ENCODE measurements around the gene CUL3.

Gene CUL3

GRCh38 chr2:224579411-224579810 is 5.8 kb downstream of the CUL3 start:
- no peak for DNase-seq

GRCh38 chr2:224577541-224577940 is 7.6 kb downstream of the CUL3 start:
- DNase-seq, result no peak

GRCh38 chr2:224576088-224576715 is 9.0 kb downstream of the CUL3 start:
- no peak for DNase-seq

DNA sequence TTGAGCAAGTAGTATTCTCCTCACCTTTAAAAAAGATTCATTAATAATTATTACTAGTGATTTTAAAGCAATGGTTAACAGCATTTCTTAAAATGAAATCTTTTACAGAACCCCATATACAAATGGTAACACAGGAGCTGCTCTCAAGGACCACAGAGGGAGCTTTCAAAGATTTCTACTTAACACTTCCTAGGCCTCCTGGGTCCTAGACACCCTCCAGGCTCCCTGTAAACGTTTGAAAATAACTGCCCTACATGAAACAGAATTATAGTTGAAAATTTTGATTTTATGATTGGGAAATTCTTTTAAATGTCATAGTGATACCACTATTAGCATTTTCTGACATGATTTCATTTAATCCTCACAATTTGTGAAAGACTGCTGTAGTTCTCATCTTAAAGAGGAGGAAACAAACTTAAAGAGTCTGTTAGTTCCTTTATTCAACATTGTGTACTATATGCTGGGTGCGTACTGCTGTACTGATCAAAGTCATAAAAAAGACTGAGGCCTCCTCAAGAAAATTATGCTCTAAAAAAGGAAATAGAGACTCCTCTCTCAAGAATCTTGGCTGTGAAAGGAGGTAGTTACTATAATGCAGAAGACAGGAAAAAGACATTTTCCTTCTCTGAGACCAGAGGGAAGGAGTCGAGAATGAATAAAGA is 10.6 kb downstream of the CUL3 start:
- DNase-seq, result no peak

DNA sequence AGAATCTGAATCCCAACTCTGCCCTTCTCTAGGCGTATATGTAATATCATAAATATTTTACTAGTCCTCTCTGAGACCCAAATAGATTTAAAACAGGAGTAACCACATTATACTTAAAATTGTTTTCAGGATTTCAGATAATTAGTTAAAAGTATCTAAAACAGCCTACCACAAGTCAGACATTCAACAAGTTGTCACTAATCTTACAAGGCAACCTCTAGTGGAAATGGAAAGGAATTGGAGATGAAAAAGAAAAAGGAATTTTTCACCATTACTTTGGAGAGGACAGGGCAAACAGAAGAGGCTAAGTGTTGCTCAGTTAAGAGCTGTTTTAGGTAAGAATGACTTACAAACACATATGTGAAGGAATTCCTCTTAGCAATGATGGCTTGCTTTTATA is 11.4 kb downstream of the CUL3 start:
- DNase-seq, result no peak

- no peak for DNase-seq
Measured at GRCh38 chr2:224572338-224572737, 12.8 kb downstream of the CUL3 start.

DNA sequence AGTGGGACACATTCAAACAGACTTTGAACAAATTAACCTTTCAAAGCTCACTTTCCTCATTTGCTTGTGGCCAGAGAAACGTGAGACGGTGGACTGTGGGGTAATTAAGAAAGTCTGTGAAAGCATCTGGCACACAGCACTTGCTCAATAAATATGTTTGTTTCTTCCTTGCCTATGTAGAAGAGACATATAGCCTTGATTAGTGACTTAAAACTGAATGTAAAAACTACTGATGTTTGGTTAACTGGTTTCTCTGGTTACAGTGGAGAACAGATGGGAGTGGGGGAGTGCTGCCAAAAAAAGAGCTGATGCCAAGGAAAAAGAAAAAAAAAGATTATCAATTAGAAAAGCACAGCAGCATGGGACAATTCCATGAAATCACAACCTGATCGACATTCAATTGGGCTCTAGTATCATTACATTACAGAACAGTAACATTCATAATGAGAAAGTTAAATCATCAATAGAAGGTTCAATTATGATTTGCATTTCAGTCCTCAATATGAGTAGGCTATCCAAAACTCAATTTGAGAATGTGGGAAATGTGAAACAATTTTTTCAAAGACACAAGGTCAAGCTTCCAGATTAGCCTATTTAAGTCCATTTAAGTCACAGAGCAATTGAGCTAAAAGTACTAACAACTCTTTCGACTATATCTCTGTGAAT is 14.7 kb downstream of the CUL3 start:
- DNase-seq, result no peak

DNA sequence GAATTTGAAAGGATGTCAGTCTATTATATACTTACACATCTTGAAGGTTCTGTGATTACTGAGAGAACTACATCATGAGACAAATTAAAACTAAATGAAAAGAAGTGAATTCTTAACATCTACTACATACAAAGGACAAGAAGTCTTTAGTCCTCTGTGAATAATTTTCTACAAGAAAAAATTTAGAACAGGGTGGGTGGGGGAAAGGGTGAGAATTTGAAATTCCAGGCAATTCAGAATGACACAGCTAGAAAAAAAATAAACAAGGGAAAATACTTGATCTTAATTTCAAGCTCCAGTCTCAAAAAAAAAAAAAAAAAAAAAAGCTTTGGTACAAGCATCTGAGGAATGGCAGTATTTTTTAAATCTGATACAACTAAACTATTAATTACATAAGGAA is 15.5 kb downstream of the CUL3 start:
- DNase-seq, result no peak

DNA sequence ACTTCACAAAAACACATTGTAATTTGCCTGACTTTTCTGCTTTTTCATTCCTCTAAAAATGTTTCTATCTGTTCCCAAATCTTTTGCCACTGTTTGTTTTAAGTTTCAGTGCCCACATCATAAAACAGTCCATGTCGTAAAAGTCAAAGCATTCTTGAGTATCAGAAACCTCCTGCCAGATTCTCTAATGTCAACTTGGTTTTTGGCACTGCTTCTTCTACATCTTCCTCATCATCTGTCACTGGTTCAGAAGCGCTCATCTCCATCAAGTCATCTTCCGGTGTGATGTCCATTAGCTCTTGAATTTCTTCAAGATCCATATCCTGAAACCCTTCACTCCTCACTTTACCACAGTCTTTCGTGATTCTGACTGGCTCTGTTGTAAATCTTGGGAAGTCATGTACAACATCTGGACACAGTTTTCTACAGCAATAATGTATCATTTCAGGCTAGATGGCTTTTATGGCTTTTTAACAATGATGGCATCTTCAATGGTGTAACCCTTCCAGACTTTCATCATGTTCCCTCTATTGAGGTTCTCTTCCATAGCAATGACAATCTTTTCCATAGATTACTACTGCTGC is 19.6 kb downstream of the CUL3 start:
- DNase-seq, result no peak

DNA sequence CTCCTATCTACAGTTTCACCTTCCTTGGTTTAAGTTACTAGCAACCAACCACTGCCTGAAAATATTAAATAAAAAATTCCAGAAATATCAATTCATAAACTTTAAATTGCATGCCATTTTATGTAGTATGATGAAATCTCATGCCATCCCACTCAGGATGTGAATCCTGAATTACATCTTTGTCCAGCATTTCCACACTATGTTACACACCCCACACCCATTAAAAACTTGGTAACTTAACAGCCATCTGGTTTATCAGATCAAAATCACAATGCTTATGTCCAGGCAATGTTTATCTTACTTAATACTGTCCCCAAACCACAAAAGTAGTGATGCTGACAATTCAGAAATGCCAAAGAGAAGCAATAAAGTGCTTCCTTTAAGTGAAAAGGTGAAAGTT is 21.6 kb downstream of the CUL3 start:
- DNase-seq, result no peak

GRCh38 chr2:224562831-224563230 is 22.3 kb downstream of the CUL3 start:
- DNase-seq, result no peak

- no peak for DNase-seq
Measured at GRCh38 chr2:224561234-224562005, 23.7 kb downstream of the CUL3 start.

- no peak for DNase-seq
Measured at GRCh38 chr2:224560549-224560948, 24.6 kb downstream of the CUL3 start.

GRCh38 chr2:224557610-224558009 is 27.6 kb downstream of the CUL3 start:
- DNase-seq, result no peak

DNA sequence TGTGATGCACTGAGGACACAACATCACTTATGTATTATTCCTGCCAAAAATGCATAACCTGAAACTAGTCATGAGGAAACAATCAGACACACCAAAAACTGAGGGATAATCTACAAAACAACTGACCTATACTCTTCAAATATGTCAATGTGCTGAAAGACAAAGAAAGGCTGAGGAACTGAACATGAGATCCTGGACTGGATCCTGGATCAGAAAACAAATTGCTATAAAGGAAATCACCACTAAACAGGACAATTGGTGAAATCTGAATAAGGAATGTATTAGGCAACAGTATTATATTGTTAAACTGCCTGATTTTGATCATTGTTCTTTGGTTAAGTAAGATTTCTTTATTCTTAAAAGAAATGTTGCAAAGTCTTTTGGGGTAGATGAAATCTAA is 28.8 kb downstream of the CUL3 start:
- no peak for DNase-seq

DNA sequence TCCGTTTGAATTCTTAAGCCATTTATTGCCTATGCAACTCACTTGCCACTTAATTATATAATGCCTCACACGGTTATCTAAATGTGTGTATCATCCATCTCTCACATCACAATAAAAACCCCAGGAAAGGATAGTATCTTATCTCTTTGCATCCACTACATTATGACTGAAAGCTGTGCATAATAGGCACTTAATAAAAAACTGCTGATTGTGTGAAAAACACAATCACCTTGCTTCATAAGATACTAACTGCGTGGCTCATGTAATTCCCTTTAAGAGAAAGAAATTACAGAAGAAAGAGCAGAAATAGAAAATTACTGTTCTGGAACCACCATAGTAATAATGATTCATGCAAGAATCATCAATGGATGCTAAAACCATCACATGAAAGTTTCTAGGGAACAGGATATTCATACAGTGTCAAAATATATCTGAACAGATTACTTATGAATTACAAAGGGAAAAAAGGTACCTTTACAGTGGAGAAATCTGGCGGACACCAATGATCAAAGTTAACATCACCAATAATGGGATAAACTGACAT is 29.3 kb downstream of the CUL3 start:
- DNase-seq, result no peak

DNA sequence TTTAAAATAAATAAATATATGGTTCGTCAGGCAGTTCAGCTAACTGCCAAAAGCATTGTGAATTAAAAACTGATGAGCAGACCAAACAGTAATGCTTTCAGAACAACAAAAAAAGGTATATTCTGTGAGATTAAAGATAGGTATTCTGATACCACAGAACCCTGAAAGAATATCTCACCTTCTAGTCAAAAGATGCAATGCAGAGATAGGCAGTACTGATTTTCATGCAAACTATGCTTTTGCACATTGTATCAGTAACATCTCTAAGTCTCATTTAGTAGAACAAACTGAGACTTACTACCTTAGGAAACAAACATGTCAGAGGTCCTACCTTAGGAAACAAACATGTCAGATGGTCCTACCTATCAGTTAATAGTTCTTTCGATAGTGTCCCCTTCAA is 32.4 kb downstream of the CUL3 start:
- DNase-seq, result no peak

DNA sequence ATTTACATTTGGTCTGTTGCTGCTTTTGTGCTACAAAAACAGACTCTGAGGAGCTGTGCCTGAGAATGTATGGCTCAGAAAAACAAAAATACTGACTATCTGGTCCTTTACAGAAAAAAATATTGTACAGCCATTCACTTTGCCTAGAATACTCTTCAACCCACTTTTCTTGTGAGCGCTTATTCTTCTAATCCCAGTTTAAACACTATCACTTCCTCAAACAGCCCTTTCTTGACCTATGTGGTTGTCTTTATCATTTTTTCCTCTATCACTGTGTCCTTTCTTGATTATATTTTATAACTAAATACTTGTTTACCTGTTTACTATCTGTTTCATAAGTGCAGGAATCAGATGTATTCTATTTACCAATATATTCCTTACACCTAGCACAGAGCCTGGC is 33.5 kb downstream of the CUL3 start:
- DNase-seq, result no peak

- no peak for DNase-seq
Measured at GRCh38 chr2:224546926-224547325, 38.2 kb downstream of the CUL3 start.

- DNase-seq, result no peak
Measured at GRCh38 chr2:224545884-224546644, 39.1 kb downstream of the CUL3 start.

GRCh38 chr2:224543939-224544338 is 41.2 kb downstream of the CUL3 start:
- DNase-seq, result no peak

- no peak for DNase-seq
Measured at GRCh38 chr2:224538561-224539138, 46.5 kb downstream of the CUL3 start.

Data from KG1 (cell line).